GM12865 (cell line): Measurements from ENCODE around the gene CTSZ.
"Not testable (repeated sequence)": the region's sequence is repeated elsewhere in the genome, so short reads cannot be mapped to it uniquely, and the experiment has no call there.

ENCODE experiments used
- DNase-seq: peaks from one replicate; pipeline ENCODE4 v3.0.0; 2010; ENCODE audit warnings: low read depth
- H3K4me3 ChIP-seq: 2 replicates; pipeline ENCODE4 v1.5.1; 2011; ENCODE audit warnings: mild to moderate bottlenecking, low read depth, low read length, control low read depth
- TF ChIP-seq, protein P1 (sequence below): IDR thresholded peaks from 2 replicates; pipeline ENCODE4 v1.5.1; 2011; ENCODE audit warnings: low read length, control low read depth, low read depth, inconsistent platforms; ENCODE audit not compliant: insufficient read depth; ENCODE audit errors: missing control alignments

The CTSZ gene

DNA sequence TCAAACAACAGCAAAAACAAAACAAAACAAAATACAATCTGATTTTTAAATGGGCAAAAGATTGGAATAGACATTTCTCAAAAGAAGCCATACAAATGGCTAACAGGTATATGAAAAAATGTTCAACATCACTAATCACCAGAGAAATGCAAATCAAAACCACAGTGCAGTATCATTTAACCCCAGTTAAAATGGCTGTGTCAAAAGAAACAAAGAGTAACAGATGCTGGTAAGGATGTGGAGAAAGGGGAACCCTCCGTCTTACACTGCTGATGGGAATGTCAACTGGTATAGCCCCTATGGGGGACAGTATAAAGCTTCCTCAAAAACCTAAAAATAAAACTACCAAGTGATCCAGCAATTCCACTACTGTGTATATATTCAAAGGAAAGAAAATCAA is 36.9 kb downstream of the CTSZ start:
- no peak for DNase-seq
- no peak overlapping the region for H3K4me3 ChIP-seq
- TF ChIP-seq, protein P1, sequence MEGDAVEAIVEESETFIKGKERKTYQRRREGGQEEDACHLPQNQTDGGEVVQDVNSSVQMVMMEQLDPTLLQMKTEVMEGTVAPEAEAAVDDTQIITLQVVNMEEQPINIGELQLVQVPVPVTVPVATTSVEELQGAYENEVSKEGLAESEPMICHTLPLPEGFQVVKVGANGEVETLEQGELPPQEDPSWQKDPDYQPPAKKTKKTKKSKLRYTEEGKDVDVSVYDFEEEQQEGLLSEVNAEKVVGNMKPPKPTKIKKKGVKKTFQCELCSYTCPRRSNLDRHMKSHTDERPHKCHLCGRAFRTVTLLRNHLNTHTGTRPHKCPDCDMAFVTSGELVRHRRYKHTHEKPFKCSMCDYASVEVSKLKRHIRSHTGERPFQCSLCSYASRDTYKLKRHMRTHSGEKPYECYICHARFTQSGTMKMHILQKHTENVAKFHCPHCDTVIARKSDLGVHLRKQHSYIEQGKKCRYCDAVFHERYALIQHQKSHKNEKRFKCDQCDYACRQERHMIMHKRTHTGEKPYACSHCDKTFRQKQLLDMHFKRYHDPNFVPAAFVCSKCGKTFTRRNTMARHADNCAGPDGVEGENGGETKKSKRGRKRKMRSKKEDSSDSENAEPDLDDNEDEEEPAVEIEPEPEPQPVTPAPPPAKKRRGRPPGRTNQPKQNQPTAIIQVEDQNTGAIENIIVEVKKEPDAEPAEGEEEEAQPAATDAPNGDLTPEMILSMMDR = no peak

DNA sequence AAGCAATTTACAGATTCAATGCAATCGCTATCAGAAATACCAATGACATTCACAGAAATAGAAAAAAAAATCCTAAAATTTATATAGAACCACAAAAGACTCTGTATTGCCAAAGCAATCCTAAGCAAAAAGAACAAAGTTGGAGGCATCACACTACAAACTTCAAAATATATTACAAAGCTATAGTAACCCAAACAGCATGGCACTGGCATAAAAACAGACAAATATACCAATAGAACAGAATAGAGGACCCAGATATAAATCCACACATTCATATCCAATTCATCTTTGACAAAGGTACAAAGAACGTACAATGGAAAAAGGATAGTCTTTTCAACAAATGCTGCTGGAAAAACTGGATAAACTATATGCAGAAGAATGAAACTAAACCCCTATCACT is 37.6 kb downstream of the CTSZ start:
- DNase-seq = no peak
- TF ChIP-seq, protein P1 = no peak

DNA sequence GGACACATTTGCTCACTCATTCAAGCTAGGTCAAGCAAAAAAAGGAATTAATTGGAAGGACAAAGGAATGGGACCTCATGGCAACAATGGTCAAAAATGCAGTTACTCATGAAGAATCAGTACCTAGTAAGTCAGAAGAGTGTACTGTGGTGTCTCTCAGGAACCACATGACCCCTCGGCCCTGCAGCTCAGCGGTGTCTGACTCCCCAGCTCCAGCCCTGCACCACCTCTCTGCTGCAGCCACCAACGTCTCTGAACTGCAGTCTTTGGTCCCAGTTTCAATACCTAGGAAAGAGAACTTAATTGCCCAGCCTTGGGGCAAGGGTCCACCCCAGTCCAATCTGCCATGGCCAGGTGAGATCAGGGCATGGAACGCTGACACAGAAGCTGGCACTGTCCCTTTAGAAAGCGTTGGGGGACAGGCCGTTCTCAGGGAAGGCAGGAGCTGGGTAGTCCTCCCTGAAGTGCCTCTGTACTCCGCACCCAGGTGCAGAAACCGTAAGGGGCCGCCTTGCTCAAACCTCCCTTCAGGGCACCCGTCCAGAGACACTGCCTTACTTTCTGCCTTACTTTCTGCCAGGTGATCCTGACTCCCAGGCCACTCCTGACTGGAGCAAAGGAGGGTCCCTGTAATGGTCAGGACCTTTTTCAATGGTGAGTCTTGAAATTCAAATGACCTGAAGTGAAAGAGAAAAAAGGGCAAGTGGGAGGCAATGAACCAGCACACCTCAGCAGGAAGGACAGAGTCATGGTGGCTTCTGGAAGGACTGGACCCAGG is 39.2 kb downstream of the CTSZ start:
- TF ChIP-seq, protein P1 = no peak
- no peak overlapping the region for H3K4me3 ChIP-seq
- DNase-seq = no peak

More for the DNA sequence above, 37.6 kb downstream of the CTSZ start:
- no peak overlapping the region for H3K4me3 ChIP-seq

DNA sequence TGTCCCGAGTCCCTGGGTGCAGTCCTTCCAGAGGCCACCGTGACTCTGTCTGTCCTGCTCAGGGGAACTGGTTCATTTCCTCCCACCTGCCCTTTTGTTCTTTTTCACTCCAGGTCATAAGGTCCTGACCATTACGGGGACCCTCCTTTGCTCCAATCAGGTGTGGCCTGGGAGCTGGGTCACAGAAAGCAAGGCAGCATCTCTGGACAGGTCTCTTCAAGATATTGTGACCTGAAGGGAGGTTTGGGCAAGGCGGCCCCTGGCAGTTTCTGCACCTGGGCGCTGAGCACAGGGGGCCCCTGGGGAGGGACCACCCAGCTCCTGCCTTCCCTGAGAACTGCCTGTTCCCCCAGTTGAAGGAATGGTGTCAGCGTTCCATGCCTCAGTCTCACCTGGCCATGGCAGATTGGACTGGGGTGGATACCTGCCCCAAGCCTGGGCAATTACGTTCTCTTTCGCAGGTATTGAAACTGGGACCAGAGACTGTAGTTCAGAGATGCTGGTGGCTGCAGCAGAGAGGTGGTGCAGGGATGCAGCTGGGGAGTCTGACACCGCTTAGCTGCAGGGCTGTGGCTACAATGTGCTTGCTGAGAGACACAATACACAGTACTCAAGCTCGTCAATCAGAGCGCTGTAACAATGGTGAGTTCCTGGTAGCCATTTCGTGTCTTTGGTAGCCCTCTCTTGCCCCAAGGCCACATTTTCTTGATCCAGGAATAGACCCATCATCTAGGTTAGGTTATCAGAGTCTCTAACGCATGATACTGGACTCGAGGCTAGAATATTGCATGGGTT is 41.6 kb downstream of the CTSZ start:
- TF ChIP-seq, protein P1 = no peak
- H3K4me3 ChIP-seq = no peak overlapping the region
- no peak for DNase-seq

DNA sequence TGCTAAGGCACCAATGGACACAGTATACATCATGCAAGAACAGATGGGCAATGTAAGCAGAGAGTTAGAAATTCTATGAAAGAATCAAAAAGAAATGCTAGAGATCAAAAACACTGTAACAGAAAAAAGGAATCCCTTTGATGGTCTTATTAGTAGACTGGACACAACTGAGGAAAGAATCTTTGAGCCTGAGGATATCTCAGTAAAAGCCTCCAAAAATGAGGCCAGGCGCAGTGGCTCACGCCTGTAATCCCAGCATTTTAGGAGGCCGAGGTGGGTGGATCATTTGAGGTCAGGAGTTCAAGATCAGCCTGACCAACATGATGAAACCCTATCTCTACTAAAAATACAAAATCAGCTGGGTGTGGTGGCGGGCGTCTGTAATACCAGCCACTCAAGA is 43.1 kb downstream of the CTSZ start:
- H3K4me3 ChIP-seq, DNase-seq: not testable (repeated sequence)

DNA sequence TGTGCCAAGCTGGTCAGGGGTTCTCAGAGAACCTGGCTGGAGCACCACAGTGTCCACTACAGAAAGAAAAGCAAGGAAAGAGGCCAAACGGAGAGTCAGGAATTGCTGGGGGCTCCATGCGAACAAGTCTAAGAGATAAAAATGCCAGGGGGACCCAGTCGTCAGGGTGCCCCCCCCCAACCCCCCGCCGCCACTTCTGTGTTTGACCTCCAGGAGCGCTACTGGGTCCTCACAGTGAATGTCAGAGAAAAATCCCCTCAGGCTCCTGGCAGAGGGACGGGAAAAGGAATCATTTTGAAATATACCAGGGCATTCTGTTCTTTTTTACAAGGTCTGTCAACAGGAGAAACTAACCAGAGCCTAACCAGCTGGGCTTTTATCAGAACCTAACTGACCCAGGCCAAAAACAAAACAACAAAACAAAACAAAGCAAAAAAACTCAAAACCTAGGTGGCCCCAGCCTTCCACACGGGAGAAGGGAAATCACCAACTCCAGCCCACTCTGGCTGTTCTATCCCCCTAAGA is 43.9 kb downstream of the CTSZ start:
- TF ChIP-seq, protein P1 = no peak
- H3K4me3 ChIP-seq = no peak overlapping the region
- DNase-seq = no peak

DNA sequence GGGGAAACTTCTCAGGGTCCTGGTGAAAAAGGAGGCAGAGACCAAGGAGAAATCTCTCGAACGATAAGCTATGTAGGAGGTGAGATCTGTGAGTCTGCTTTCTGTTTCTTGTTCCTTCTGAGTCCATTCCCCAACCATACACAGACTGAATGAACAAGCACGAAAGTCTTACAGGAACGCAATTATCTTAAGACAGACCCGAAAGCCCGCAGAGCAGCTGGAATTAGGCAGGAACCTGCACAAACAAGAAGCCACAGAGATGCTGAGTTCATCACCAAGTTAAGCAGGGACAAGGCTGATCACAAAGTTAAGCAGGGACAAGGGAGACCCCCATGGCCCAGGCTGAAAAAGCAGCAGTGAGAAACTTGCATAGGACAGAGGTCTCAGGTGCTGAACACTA is 47.4 kb downstream of the CTSZ start:
- DNase-seq = no peak
- no peak overlapping the region for H3K4me3 ChIP-seq
- TF ChIP-seq, protein P1 = no peak
